Measurements from ENCODE around the gene DFFB.
A peak's percentile ranks its signal among the peaks of the same experiment; 100 is the strongest.
"Not testable (repeated sequence)": the region's sequence is repeated elsewhere in the genome, so short reads cannot be mapped to it uniquely, and the experiment has no call there.

Gene DFFB

GRCh38 chr1:3910857-3911845 is 53.9 kb downstream of the DFFB start:
- DNase-seq = peak; percentile 86

- DNase-seq = no peak
Observed at GRCh38 chr1:3911981-3912808, 54.9 kb downstream of the DFFB start.

GRCh38 chr1:3912809-3913685 is 55.8 kb downstream of the DFFB start:
- DNase-seq = no peak

- DNase-seq = no peak
Observed at GRCh38 chr1:3914331-3914851, 57.1 kb downstream of the DFFB start.

- DNase-seq = no peak
Observed at GRCh38 chr1:3914911-3915310, 57.6 kb downstream of the DFFB start.

- no peak for DNase-seq
Observed at GRCh38 chr1:3915551-3916121, 58.4 kb downstream of the DFFB start.

- no peak for DNase-seq
Observed at GRCh38 chr1:3917761-3918160, 60.5 kb downstream of the DFFB start.

- DNase-seq = not testable (repeated sequence)
Observed at GRCh38 chr1:3918359-3918758, 61.1 kb downstream of the DFFB start.

GRCh38 chr1:3918966-3919611 is 61.8 kb downstream of the DFFB start:
- DNase-seq = no peak

GRCh38 chr1:3919706-3920105 is 62.4 kb downstream of the DFFB start:
- DNase-seq = no peak

- peak; percentile 16 for DNase-seq
Observed at GRCh38 chr1:3921765-3922164, 64.5 kb downstream of the DFFB start.

- no peak for DNase-seq
Observed at GRCh38 chr1:3922201-3922725, 65.0 kb downstream of the DFFB start.

GRCh38 chr1:3922851-3923250 is 65.6 kb downstream of the DFFB start:
- no peak for DNase-seq

GRCh38 chr1:3923378-3924185 is 66.3 kb downstream of the DFFB start:
- no peak for DNase-seq

- no peak for DNase-seq
Observed at GRCh38 chr1:3924186-3924824, 67.0 kb downstream of the DFFB start.

- no peak for DNase-seq
Observed at GRCh38 chr1:3924825-3925220, 67.5 kb downstream of the DFFB start.

- DNase-seq = no peak
Observed at GRCh38 chr1:3925256-3925655, 68.0 kb downstream of the DFFB start.

- no peak for DNase-seq
Observed at GRCh38 chr1:3925762-3926161, 68.5 kb downstream of the DFFB start.

GRCh38 chr1:3926956-3927355 is 69.7 kb downstream of the DFFB start:
- no peak for DNase-seq

GRCh38 chr1:3928586-3928985 is 71.3 kb downstream of the DFFB start:
- DNase-seq = no peak
